OCI-LY7 (cell line): Measurements from ENCODE around the gene NTNG2. TPM values are rescaled to one million over a fixed set of nuclear protein-coding genes. Genes with fewer than 3 reads are reported as not detected.

Experiments
- BruUV-seq: library from RNA; stranded (reverse); fragments of 400-500 nt; replicated peaks from 2 replicates; lab custom pipeline; 2021; lab: Mats Ljungman, UMichigan
- CTCF ChIA-PET: fragments of 300-600 bp; sonication (Branson Sonifier 250); formaldehyde crosslinking; loops from one replicate; lab custom pipeline; 2022; ENCODE audit warnings: antibody characterized with exemption; ENCODE audit not compliant: unreplicated experiment; lab: Charles Lee
- POLR2A ChIA-PET: fragments of 300-600 bp; sonication (Branson Sonifier 250); formaldehyde crosslinking; loops from one replicate; lab custom pipeline; 2022; ENCODE audit warnings: antibody characterized with exemption; lab: Charles Lee
- DNase-seq: peaks from one replicate; pipeline ENCODE4 v3.0.0-alpha.2; 2015; ENCODE audit warnings: low spot score
- H2AFZ ChIP-seq: fragments of 200-600 bp; sonication (generic), shearing (Covaris generic); 2 replicates; pipeline ENCODE4 v1.6.1; 2014; ENCODE audit warnings: mild to moderate bottlenecking, antibody characterized with exemption, low read length, moderate library complexity
- H3K27ac ChIP-seq: fragments of 200-600 bp; sonication (generic); 2 replicates; pipeline ENCODE4 v1.5.1; 2014; ENCODE audit warnings: mixed run types, low read depth, mild to moderate bottlenecking, moderate library complexity, low read length, inconsistent platforms; ENCODE audit not compliant: poor library complexity, severe bottlenecking
- H3K36me3 ChIP-seq: fragments of 200-600 bp; sonication (generic); 2 replicates; pipeline ENCODE4 v1.6.1; 2014; ENCODE audit warnings: mild to moderate bottlenecking, antibody characterized with exemption, low read length, moderate library complexity, mixed read lengths; ENCODE audit not compliant: insufficient read depth
- H3K4me1 ChIP-seq: fragments of 200-600 bp; sonication (generic); 2 replicates; pipeline ENCODE4 v1.5.1; 2014; ENCODE audit warnings: mild to moderate bottlenecking, low read length; ENCODE audit not compliant: insufficient read depth, poor library complexity, severe bottlenecking
- H3K4me2 ChIP-seq: fragments of 200-600 bp; sonication (generic); 2 replicates; pipeline ENCODE4 v1.6.1; 2014; ENCODE audit warnings: mild to moderate bottlenecking, low read length
- H3K4me3 ChIP-seq: fragments of 200-600 bp; sonication (generic); 2 replicates; pipeline ENCODE4 v1.5.1; 2014; ENCODE audit warnings: mild to moderate bottlenecking, low read depth, low read length; ENCODE audit not compliant: poor library complexity, severe bottlenecking
- H3K79me2 ChIP-seq: fragments of 200-600 bp; sonication (generic); 2 replicates; pipeline ENCODE4 v1.6.1; 2016; ENCODE audit warnings: low read depth, mild to moderate bottlenecking, low read length, moderate library complexity, mixed read lengths; ENCODE audit not compliant: insufficient read depth
- H3K9me2 ChIP-seq: fragments of 200-600 bp; sonication (generic); 2 replicates; pipeline ENCODE4 v1.6.1; 2016; ENCODE audit warnings: mild to moderate bottlenecking, low read length, mixed read lengths; ENCODE audit not compliant: insufficient read depth
- H3K9me3 ChIP-seq: fragments of 200-600 bp; sonication (generic); 2 replicates; pipeline ENCODE4 v1.6.1; 2014; ENCODE audit warnings: mild to moderate bottlenecking, mixed run types, low read length, mixed read lengths
- H4K20me1 ChIP-seq: fragments of 200-600 bp; sonication (generic); 2 replicates; pipeline ENCODE4 v1.6.1; 2014; ENCODE audit warnings: mild to moderate bottlenecking, antibody characterized with exemption, low read length, moderate library complexity, mixed read lengths; ENCODE audit not compliant: insufficient read depth
- EZH2phosphoT487 ChIP-seq: fragments of 200-600 bp; sonication (generic); IDR thresholded peaks from 2 replicates; pipeline ENCODE4 v1.6.1; 2018; ENCODE audit warnings: low read depth, borderline replicate concordance, mild to moderate bottlenecking, mixed run types, antibody characterized with exemption, low read length, moderate library complexity, mixed read lengths
- intact Hi-C: fragments of 100-400 bp; cut with micrococcal nuclease; formaldehyde crosslinking; loops from one replicate; pipeline ENCODE4 v1.10.0; 2022; ENCODE audit not compliant: unreplicated experiment
- total RNA-seq, 2 experiments: library from RNA; depleted of rRNA in 1 of 2; stranded (reverse); fragments of >200 nt in 1 of 2; shearing (Covaris generic) in 1 of 2; gene quantifications; 2 replicates each; pipeline ENCODE4 v1.2.3, GENCODE V29; 2014 to 2022
- TF ChIP-seq, protein P1 (sequence below): fragments of 200-600 bp; sonication (generic); conservative IDR thresholded peaks from 2 replicates; pipeline ENCODE4 v1.5.1; 2014; ENCODE audit warnings: mild to moderate bottlenecking, antibody characterized with exemption, low read length, moderate library complexity, mixed read lengths

NTNG2 gene
- total RNA-seq, 2 experiments from 2014 or later: 3.2 to 7.5 TPM

DNA sequence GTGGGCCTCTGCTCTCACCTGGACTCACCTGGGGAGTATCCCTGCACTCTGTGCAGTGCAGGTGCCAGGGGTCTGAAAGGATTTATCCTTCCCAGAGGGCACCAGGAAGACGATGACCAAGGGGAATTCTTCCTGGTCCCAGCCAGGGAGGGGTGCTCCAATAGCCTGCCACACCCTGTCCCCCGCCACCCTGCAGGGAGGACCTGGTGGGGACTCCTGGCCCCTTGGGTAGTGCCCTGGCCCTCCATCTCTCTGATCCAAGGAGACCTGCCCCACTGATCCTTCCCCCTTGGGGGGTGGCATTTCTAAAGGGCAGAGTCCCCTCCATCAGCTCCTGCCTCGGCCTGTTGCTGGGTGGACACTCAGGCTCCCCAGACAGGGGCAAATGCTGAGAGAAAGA is 70.7 kb downstream of the NTNG2 start:
- Histone ChIP-seq H3K9me2 (no peaks in the 10 kb centered on the region), H3K4me3 (no peak overlapping the region), H3K4me2 (no peak overlapping the region), H2AFZ (no peak overlapping the region), H4K20me1 (no peaks in the 10 kb centered on the region), H3K4me1 (no peaks in the 10 kb centered on the region), H3K27ac (no peak overlapping the region), H3K79me2 (no peaks in the 10 kb centered on the region), H3K9me3 (no peaks in the 10 kb centered on the region), H3K36me3 (no peaks in the 10 kb centered on the region)
- CTCF ChIA-PET: no interaction called here
- TF ChIP-seq EZH2phosphoT487: no peak
- TF ChIP-seq, protein P1, sequence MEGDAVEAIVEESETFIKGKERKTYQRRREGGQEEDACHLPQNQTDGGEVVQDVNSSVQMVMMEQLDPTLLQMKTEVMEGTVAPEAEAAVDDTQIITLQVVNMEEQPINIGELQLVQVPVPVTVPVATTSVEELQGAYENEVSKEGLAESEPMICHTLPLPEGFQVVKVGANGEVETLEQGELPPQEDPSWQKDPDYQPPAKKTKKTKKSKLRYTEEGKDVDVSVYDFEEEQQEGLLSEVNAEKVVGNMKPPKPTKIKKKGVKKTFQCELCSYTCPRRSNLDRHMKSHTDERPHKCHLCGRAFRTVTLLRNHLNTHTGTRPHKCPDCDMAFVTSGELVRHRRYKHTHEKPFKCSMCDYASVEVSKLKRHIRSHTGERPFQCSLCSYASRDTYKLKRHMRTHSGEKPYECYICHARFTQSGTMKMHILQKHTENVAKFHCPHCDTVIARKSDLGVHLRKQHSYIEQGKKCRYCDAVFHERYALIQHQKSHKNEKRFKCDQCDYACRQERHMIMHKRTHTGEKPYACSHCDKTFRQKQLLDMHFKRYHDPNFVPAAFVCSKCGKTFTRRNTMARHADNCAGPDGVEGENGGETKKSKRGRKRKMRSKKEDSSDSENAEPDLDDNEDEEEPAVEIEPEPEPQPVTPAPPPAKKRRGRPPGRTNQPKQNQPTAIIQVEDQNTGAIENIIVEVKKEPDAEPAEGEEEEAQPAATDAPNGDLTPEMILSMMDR: no peak
- no TSS peak for BruUV-seq
- POLR2A ChIA-PET: no interaction called here
- intact Hi-C loops: no loop called here
- no peak for DNase-seq

GRCh38 chr9:132233138-132233537 is 71.3 kb downstream of the NTNG2 start:
- Histone ChIP-seq H3K4me3 (no peak overlapping the region), H3K4me1 (no peaks in the 10 kb centered on the region), H3K4me2 (no peak overlapping the region), H3K36me3 (no peaks in the 10 kb centered on the region), H3K27ac (no peak overlapping the region), H3K9me2 (no peaks in the 10 kb centered on the region), H3K9me3 (no peaks in the 10 kb centered on the region), H2AFZ (no peak overlapping the region), H3K79me2 (no peaks in the 10 kb centered on the region), H4K20me1 (no peaks in the 10 kb centered on the region)
- CTCF ChIA-PET: no interaction called here
- no TSS peak for BruUV-seq
- no peak for DNase-seq
- intact Hi-C loops: no loop called here
- POLR2A ChIA-PET: no interaction called here
- TF ChIP-seq EZH2phosphoT487: no peak
- TF ChIP-seq, protein P1: no peak

- Histone ChIP-seq H3K4me1 (no peaks in the 10 kb centered on the region), H3K36me3 (no peaks in the 10 kb centered on the region), H3K4me2 (no peak overlapping the region), H3K79me2 (no peaks in the 10 kb centered on the region), H4K20me1 (no peaks in the 10 kb centered on the region), H3K27ac (no peak overlapping the region), H3K9me2 (no peaks in the 10 kb centered on the region), H2AFZ (no peak overlapping the region), H3K4me3 (no peak overlapping the region), H3K9me3 (no peaks in the 10 kb centered on the region)
- no TSS peak for BruUV-seq
- TF ChIP-seq EZH2phosphoT487: no peak
- TF ChIP-seq, protein P1: no peak
- intact Hi-C loops: no loop called here
- DNase-seq: no peak
- ChIA-PET POLR2A (interaction anchor here (0.6 kb wide), 1 partner anchor 851 kb away, joined by 5 read pairs; no protein-coding TSS in a partner anchor), CTCF (no interaction called here)
Observed at GRCh38 chr9:132234535-132234934, 72.7 kb downstream of the NTNG2 start.
